GM23248 (cell line): ENCODE data around the gene VWA8.

Experiments used
- EZH2 ChIP-seq: fragments of 200-600 bp; sonication (generic); IDR thresholded peaks from 2 replicates; pipeline ENCODE4 v1.6.1; 2018; ENCODE audit warnings: antibody characterized with exemption, mild to moderate bottlenecking; ENCODE audit not compliant: insufficient read depth, poor library complexity, severe bottlenecking
- EZH2phosphoT487 ChIP-seq: fragments of 200-600 bp; sonication (generic); IDR thresholded peaks from 2 replicates; pipeline ENCODE4 v1.6.1; 2018; ENCODE audit warnings: antibody characterized with exemption, moderate library complexity, mild to moderate bottlenecking, low read depth; ENCODE audit not compliant: insufficient read depth

GRCh38 chr13:41847216-41847615, 113.7 kb downstream of the VWA8 start:
- TF ChIP-seq EZH2 (no peak), EZH2phosphoT487 (no peak)
